ENCODE results near the gene NUP210. TPM values are rescaled to one million over a fixed set of nuclear protein-coding genes. Genes with fewer than 3 reads are reported as not detected.
A peak's percentile ranks its signal among the peaks of the same experiment; 100 is the strongest.

The NUP210 gene
- total RNA-seq (2014; rRNA removed; shearing (Covaris generic)) = 40.1 and 50.3 TPM in 2 replicates

DNA sequence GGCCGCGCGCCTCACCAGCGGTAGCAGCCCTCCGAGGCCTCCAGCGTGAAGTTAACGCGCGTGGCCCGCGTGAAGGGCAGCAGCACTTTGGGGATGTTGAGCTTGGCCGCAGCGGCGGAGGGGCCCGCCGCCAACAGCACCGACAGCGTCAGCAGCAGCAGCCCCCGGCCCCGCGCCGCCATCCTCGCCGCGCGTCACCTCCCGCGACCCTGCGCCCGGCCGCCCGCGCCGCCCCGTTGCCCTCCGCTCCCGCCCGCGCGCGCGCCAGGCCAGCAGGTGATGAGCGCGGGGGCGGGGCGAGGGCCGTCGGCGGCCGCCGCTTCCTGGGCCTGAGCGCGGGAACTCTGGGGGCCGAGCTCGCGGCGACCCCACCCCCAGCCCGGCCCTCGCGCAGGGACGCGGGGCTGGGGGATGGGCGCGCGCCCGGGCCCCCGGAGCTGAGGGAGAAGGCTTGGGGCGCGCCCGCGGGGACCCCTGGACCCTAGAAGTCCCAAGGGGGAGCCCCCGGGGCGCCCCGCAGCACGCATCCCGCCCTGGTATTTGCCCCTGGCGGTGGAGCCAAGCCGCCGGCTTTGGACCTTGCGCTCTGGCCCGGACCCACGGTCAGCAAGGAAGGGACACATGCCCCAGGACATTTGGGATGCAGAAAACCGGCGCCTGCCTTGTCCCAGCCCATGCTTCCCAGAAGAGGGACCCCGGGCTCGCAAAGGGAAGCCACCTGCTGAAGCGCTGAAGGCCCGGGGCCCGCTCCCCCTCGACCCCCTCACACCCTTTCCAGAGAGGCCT, at the start of gene NUP210:
Gene NUP210, minus strand, starts transcription at position 278 of the 786 bp plus-strand sequence. Its CDS starts 96 bp downstream, at position 182.
- Histone ChIP-seq H3K27me3 (ENCODE audit: control insufficient read depth, insufficient read depth, low read length) (peaks cover 6% of the 10 kb centered on the region; the same call in 1 of the 2 replicates), H3K4me3 (ENCODE audit: insufficient read depth, low read depth, low read length) (peak within 1 kb of the TSS; percentile 79)
- peak; percentile 97 for DNase-seq

DNA sequence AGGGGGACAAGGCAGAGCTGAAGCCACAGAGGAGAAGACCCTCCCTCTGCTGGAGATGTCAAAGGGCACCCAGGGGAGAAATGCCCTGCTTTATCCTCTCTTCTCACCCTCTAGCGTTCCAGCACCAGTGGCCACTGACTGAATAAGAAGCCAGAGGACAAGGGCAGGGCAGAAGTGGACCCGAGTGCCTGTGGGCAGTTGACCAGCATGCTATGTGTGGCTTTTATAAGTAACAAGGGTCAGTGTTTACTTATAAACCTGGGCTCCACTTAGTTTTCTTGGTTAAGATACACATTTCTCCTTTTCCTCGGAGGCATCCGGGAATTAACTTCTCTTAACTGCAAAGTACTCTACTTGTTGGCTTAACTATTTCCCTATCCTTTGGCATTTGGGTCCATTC, 46.7 kb upstream of the NUP210 start:
- H3K36me3 ChIP-seq (replicated peaks; ENCODE audit: control insufficient read depth, insufficient read depth, low read length) = no peaks in the 10 kb centered on the region
- no peak for DNase-seq
- H3K4me3 ChIP-seq (ENCODE audit: insufficient read depth, low read depth, low read length) = no peak overlapping the region
- peaks cover 4% of the 10 kb centered on the region; the same call in 1 of the 2 replicates for H3K27me3 ChIP-seq (ENCODE audit: control insufficient read depth, insufficient read depth, low read length)

More for the DNA sequence above, at the start of gene NUP210:
- H3K36me3 ChIP-seq (replicated peaks; ENCODE audit: control insufficient read depth, insufficient read depth, low read length) = no peaks in the 10 kb centered on the region

DNA sequence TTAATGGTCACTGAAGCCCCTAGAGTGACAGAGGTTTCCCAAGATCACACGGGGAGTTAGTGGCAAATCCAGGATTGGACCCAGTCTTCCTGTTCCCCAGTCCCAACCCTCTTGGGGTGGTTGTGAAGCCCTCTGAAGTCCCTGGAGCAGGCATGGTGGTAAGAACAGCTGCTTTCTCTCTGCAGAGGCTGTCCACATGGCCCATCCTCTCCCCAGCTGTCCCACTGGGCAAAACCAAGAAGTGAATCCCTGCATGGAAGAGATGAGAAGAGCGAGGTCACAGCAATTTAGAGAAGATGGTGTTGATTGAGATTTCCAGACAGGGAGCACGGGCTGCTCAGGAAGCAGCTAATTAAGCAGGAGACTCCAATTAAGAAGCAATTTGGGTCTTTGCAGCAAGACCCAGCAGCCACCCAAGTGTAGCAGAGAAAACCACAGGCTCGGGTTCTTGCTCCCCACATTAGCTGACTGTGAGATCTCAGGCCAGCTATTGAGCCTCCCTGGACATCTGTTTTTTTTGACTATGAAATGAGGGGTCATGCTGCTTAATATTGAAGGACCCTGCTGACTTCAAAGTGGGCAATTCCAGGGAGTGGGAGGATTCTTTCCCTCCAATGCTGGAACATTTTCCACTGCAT, 45.2 kb upstream of the NUP210 start:
- H3K4me3 ChIP-seq (ENCODE audit: insufficient read depth, low read depth, low read length) = no peak overlapping the region
- no peak for DNase-seq
- H3K36me3 ChIP-seq (replicated peaks; ENCODE audit: control insufficient read depth, insufficient read depth, low read length) = no peaks in the 10 kb centered on the region
- peaks cover 2% of the 10 kb centered on the region; the same call in 1 of the 2 replicates for H3K27me3 ChIP-seq (ENCODE audit: control insufficient read depth, insufficient read depth, low read length)

DNA sequence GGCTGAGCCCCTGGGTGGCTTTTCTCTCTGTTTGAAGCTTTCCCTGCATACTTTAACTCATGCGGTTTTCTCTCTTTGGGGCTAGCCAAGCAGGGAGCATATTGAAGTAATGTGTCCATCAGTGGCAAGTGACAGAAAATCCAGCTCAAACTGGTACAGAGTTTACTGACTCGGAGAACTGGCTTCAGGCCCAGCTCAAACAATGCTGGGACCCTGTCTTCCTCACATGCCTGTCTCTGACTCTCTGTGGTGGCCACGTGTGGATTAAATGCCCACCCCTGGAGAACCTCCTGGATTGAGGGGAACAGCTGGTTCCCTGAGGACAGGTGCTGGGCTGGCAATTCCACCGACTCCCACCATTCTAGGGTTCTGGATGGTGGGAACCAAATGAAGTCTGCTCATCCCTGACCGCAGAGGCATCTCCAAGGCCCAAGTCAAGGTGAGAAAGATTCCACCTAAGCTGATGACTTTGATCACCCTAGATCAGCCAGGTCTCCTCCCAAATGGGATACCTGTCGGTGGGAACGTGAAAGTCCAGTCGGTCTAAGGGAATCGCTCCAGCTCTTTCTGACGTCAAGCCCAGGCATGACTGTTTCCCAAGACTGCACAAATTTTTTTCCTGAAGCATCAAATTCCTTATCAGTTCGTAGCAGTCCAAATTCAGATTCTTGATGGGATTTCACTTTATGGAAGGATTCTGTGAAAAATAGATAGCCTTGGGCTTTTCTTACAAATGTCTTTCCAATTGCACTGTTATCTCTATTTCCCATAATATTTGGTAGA, 43.7 kb upstream of the NUP210 start:
- H3K27me3 ChIP-seq (ENCODE audit: control insufficient read depth, insufficient read depth, low read length) = peaks cover 2% of the 10 kb centered on the region; the same call in 1 of the 2 replicates
- H3K36me3 ChIP-seq (replicated peaks; ENCODE audit: control insufficient read depth, insufficient read depth, low read length) = no peaks in the 10 kb centered on the region
- DNase-seq = no peak
- H3K4me3 ChIP-seq (ENCODE audit: insufficient read depth, low read depth, low read length) = no peak overlapping the region

DNA sequence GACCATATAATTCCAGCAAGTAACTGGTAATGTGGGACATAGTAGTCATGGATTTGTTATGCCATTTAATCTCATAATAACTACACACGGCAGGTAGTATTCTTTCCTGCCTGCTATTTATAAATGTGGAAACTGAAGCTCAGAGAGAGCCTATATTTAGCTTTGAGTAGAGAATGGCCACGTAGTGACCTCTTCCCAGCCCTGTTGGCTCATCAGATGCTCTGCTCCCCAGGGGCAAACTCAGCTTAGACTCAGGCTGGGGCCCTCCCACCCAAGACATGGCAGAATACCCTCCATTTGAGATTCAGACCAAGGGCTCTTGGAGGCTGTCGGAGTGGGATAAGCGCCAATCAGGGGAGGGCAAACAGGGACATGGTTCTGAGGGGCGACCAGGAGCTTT, 42.7 kb upstream of the NUP210 start:
- no peak for DNase-seq

DNA sequence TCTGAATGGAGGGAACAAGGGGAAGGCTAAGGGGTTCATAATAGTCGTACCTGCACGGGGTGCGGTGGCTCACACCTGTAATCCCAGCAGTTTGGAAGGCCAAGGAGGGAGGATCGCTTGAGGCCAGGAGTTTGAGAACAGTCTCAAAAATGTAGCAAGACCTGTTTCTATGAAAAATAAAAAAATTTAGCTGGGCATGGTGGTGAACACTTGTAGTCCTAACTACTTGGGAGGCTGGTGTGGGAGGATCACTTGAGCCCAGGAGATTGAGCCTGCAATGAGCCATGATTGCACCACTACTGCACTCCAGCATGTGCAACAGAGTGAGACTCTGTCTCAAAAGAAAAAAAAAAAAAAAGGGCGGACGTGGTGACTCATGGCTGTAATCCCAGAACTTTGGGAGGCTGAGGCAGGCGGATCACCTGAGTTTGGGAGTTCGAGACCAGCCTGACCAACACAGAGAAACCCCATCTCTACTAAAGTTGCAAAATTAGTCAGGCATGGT, 42.1 kb upstream of the NUP210 start:
- H3K36me3 ChIP-seq (replicated peaks; ENCODE audit: control insufficient read depth, insufficient read depth, low read length) = no peaks in the 10 kb centered on the region
- DNase-seq = no peak
- H3K4me3 ChIP-seq (ENCODE audit: insufficient read depth, low read depth, low read length) = no peak overlapping the region
- peaks cover 2% of the 10 kb centered on the region; the same call in 1 of the 2 replicates for H3K27me3 ChIP-seq (ENCODE audit: control insufficient read depth, insufficient read depth, low read length)

More for the DNA sequence above, 42.7 kb upstream of the NUP210 start:
- no peaks in the 10 kb centered on the region for H3K36me3 ChIP-seq (replicated peaks; ENCODE audit: control insufficient read depth, insufficient read depth, low read length)
- H3K27me3 ChIP-seq (ENCODE audit: control insufficient read depth, insufficient read depth, low read length) = peaks cover 2% of the 10 kb centered on the region; the same call in 1 of the 2 replicates
- no peak overlapping the region for H3K4me3 ChIP-seq (ENCODE audit: insufficient read depth, low read depth, low read length)

DNA sequence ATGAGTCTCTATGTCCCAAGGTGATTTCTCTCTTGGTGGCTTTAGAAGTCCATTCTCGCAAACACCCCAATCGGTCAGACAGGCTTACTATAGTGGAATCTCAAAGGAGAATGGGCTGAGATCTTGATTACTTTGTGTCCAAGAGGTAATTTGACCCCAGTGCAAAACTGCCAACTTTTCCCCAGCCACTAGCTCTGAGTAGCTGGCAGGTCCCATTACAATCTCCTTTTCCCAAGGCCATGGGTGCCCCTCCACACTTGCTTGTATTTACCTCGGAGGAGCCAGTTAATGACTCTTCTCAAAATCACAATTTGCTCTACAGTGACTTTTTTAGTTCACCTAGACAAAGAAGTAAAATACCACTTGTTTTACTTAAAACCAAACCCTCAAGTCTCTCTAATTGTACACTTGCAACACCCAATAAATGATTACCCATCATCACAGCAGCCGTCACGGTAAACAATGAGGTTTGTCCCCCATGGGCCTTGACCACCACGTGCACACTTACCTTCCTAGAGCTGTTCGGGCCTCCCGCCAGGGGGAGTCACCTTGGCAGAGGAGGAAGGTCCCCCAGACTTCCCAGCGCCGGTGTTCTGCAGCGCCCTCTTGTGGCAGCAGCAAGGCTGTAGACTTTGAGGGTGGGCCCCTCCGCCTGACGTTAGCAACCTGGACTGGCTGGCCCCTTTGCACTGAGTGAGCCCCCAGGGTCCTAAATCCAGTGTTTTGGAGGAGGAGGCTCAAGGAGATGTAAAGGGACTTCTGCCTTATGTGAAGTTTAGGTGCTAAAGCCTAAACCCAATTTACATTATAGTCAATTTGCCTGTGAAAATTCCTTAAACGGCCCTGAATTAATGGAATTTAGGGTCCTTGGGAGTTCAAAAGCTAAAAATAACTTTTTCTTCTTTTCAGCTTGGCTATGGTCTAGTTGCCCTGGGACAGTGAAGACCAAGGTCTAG, 41.3 kb upstream of the NUP210 start:
- Histone ChIP-seq H3K36me3 (replicated peaks; ENCODE audit: control insufficient read depth, insufficient read depth, low read length) (no peaks in the 10 kb centered on the region), H3K4me3 (ENCODE audit: insufficient read depth, low read depth, low read length) (no peak overlapping the region), H3K27me3 (ENCODE audit: control insufficient read depth, insufficient read depth, low read length) (peaks cover 2% of the 10 kb centered on the region; the same call in 1 of the 2 replicates)
- DNase-seq = peak; percentile 91

DNA sequence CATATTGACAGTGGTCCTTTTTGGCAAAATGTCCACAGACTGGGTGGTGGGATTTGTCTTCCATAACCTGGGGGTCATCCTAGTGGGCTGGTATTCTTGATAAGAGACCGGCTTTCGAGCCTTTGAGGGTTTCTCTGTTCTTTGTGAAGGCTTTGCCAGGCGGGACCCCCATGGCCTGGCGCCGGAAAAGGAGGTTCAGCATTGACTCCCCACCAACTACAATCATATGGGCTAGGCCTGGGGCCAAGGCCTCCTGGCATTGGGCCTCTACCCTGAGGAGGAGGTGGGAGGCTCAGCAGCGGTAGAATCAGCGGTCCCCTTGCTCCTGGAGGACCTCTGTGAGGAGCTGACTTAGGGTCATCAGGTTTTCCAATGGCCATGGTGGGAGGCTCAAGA, 40.2 kb upstream of the NUP210 start:
- Histone ChIP-seq H3K36me3 (replicated peaks; ENCODE audit: control insufficient read depth, insufficient read depth, low read length) (no peaks in the 10 kb centered on the region), H3K27me3 (ENCODE audit: control insufficient read depth, insufficient read depth, low read length) (peaks cover 2% of the 10 kb centered on the region; the same call in 1 of the 2 replicates), H3K4me3 (ENCODE audit: insufficient read depth, low read depth, low read length) (no peak overlapping the region)
- DNase-seq = no peak

DNA sequence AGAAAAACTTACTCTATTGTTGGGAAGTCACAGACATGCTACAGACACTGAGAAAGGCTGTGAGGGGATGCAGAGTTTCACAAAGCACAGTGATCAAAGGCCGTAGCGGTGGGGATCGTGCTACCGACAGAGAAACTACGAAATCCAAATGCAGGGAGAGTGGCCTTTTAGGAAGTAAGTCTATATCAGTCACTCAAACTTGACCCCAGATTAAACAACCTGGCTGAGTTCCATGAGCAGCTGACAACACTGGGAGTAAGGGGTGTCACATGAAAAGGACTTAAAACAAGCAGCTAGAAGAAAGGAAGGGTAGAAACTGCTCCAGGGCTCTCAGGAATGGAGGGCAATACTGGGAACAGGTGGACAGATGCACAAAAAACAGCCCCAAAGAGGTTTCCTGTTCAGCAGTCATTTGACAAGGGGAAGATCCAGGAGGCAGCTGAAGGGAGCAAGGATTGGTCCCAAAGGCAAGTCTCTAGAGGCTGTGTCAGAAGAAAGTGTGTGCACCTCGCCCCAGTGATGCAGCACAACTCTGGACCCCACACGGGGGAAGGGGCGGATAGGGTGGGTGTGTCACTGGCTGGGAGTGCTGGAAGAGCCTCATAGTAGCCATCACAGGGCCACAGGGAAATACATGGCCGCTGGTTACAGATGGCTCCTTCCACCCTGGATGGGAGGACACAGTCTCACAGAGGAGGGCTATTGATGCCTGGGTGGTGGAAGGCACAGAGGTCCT, 39.7 kb upstream of the NUP210 start:
- DNase-seq = no peak
- Histone ChIP-seq H3K4me3 (ENCODE audit: insufficient read depth, low read depth, low read length) (no peak overlapping the region), H3K36me3 (replicated peaks; ENCODE audit: control insufficient read depth, insufficient read depth, low read length) (no peaks in the 10 kb centered on the region), H3K27me3 (ENCODE audit: control insufficient read depth, insufficient read depth, low read length) (peaks cover 2% of the 10 kb centered on the region; the same call in 1 of the 2 replicates)

DNA sequence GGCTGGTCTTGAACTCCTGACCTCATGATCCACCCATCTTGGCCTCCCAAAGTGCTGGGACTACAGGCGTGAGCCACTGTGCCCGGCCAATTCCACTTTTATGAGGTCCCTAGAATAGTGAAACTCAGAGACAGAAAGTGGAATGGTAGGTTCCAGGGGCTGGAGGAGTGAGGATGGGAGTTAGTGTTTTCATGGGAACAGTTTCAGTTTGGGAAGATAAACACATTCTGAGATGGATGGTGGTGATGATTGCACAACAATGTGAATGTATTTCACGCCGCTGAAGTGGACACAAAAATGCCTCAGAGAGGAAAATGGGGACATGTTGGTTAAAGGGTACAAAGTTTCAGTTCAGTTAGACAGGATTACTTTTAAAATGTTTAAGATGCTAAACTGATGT, 37.5 kb upstream of the NUP210 start:
- Histone ChIP-seq H3K27me3 (ENCODE audit: control insufficient read depth, insufficient read depth, low read length) (peaks cover 2% of the 10 kb centered on the region; the same call in 1 of the 2 replicates), H3K36me3 (replicated peaks; ENCODE audit: control insufficient read depth, insufficient read depth, low read length) (no peaks in the 10 kb centered on the region), H3K4me3 (ENCODE audit: insufficient read depth, low read depth, low read length) (no peak overlapping the region)
- no peak for DNase-seq

DNA sequence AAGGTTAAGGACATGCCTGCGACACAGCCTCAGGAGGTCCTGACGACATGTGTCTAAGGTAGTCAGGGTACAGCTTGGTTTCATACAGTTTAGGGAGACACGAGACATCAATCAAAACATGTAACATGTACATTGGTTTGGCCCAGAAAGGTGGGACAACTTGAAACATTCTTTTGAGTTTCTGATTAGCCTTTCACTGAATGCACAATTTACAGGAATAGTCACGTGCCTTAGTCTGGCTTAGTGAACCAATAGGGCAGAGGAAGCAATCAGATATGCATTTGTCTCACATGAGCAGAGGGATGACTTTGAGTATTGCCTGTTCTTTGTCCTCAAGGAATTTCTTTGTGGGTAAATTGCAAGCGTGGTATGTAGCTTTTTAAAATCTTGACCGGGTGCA, 35.5 kb upstream of the NUP210 start:
- DNase-seq = no peak
- no peaks in the 10 kb centered on the region for H3K36me3 ChIP-seq (replicated peaks; ENCODE audit: control insufficient read depth, insufficient read depth, low read length)
- H3K27me3 ChIP-seq (ENCODE audit: control insufficient read depth, insufficient read depth, low read length) = peaks cover 2% of the 10 kb centered on the region; the same call in 1 of the 2 replicates
- no peak overlapping the region for H3K4me3 ChIP-seq (ENCODE audit: insufficient read depth, low read depth, low read length)

DNA sequence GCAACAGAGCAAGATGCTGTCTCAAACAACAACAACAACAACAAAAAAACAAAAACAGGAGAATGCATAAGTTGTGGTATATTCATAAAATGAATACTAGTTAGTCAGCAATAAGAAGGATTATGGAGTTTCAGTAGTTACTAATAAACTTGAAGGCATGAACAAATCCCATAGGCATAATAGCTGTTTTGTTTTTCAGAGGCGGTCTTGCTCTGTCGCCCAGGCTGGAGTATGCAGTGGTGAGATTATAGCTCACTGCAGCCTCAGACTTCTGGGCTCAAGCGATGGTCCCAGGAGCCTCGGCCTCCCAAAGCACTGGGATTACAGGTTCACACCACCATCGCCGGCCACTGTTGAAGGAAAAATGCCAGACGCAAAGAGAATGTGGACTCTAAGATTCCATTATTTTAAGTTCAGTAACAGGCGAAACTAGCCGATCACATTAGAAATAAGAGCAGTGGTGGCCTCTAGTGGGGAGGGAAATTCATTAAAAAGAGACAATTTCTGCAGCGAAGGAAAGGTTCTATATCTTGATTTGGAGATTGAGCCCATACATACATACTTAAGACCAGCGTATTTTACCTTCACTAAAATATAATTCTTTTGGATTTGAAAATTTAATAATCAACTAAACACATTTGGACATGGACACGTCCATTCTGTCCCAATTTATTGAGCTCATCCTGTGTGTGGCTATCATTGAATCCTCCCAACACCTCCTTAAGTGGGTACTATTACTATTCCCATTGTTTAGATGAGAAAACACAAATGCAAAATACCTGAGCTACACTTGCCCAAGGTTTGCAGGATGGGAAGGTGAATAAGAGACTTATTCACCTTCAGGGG, 32.6 kb upstream of the NUP210 start:
- peak; percentile 62 for DNase-seq
- Histone ChIP-seq H3K4me3 (ENCODE audit: insufficient read depth, low read depth, low read length) (no peak overlapping the region; the same call in 1 of the 2 replicates), H3K36me3 (replicated peaks; ENCODE audit: control insufficient read depth, insufficient read depth, low read length) (no peaks in the 10 kb centered on the region), H3K27me3 (ENCODE audit: control insufficient read depth, insufficient read depth, low read length) (no peaks in the 10 kb centered on the region)
